NCI-H2227 (cell line): ENCODE measurements around the gene SLC27A5.
A peak's percentile ranks its signal among the peaks of the same experiment; 100 is the strongest.
"Not testable (repeated sequence)": the region's sequence is repeated elsewhere in the genome, so short reads cannot be mapped to it uniquely, and the experiment has no call there.

ENCODE experiments used
- DNase-seq: peaks from one replicate; lab custom pipeline; 2025; ENCODE audit not compliant: unreplicated experiment; lab: John Stamatoyannopoulos, UW

SLC27A5 gene

GRCh38 chr19:58529405-58529804 is 17.6 kb upstream of the SLC27A5 start:
- no peak for DNase-seq

GRCh38 chr19:58522709-58523108 is 10.9 kb upstream of the SLC27A5 start:
- no peak for DNase-seq

DNA sequence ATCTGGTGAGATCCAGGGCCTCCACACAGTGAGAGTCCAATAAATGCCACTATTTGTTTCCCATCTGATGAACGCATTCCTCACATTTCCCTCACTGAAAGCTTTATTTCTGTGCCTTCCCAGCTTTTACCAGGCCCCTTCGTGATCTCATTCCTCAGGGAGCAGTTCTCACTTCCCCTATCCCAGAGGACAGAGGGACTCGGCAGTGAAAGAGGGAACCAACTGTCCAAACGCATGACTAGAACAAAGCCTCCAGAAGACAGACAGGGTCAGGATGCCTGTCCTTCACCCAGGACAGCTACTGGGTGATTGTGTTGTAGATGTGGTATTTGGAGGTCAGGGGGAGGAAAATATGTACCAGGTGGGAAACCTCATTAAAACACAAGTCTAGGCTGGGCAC is 9.9 kb upstream of the SLC27A5 start:
- DNase-seq = no peak

DNA sequence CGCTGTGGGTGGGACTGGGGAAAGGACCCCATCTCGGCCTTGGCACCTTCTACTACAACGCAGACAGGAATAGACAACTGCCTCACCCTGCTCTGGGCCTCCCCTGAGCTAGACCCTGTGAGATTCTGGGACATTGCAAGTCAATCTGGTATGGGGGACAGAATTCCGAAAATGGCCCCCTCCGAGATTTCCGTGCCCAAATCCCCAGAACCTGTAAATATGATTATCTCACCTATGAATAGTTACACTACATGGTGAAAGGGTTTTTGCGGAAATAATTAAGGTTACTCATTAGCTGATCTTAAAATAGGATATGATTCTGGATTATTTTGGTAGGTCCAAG is 8.4 kb upstream of the SLC27A5 start:
- no peak for DNase-seq

DNA sequence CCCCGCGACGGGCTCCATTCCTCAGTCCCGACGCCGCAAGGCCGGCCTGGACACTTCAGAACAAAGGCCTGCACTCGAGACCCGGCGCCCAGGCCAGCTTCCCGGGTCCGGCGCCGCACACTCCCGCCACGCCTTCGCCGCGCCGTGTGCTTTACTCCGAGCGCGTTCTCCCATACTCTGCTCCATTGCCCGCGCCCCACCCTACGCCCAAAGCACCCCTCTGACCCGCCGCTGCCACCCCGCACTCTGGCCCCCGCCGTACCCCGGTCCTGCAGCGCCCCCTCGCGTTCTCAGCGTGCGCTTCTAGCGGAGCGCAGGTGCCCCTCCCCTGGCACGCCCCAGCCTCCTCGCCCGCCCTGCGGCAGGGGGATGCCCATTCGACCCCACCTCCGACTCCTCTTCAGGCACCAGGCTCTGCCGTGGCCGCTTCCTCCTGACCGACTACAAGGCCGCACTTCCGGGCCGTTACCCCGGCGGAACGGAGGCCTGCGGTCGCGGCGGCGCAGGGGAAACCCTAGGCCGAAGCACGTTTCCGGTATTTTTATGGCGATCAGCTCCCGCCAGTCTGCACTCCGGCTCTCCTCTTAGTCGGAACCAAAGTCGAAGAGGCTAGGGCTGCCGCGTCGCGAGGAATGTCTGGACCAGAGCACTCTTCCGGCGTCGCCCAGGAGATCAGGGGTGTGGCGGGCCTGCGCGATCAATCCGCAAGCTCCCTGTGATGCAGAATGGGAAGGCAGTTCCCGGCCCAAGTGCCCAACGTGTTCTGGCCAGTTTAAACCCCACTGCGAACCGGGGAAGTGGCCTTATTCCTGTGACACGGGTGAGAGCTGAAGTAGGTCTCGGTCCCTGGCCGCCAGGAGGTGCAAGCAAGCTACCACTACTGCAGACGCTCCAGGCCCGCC is 7.8 kb upstream of the SLC27A5 start, which contains the start of gene ZBTB45:
Gene ZBTB45, minus strand, starts transcription at position 456 of the 902 bp plus-strand sequence. CDS start 2,137 bp downstream, outside the sequence.
- DNase-seq = peak; percentile 100

GRCh38 chr19:58519087-58519354 is 7.2 kb upstream of the SLC27A5 start:
- DNase-seq = peak; percentile 92

DNA sequence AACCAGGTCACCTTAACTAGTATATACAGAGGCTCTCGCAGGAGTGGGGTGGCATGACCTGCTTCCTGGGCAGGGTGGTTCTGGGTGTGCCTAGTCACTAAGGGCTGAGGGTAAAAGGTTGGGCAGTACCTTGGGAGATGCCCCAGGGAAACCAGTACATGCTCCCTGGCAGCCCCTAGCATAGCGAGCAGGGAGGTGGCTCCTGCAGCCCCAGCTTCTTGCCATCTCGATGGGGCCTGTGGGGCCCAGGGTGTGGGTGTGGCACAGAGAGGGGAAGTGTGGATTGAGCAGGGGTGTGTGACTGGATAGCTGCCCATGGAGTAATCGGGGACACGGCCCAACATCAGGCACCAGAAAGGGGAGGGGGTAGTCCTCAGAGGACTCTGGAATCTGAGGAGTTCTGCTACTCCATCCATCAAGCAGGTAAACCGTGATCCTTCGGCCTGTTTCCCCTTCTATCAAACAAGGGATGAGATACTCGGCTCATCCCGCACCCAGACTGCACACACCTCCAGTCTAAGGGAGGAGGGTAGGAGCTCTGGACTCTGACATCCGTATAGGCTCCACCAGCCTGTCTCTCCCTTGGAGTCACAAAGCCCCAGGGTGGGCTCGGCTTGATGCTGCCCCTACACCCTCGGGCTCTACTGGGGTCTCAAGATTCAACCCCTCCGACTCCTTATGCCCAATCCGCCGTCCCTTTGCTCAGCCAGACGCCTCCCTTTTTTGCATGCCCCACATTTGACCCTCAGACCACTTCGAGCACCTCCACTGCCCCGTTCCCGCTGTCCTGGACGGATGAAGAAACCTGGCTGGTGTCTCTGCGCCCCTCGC is 6.7 kb upstream of the SLC27A5 start:
- no peak for DNase-seq

- DNase-seq = peak; percentile 50
These were observed 5.4 kb upstream of the SLC27A5 start for GRCh38 chr19:58516964-58517833.

GRCh38 chr19:58516246-58516836 is 4.5 kb upstream of the SLC27A5 start:
- no peak for DNase-seq

- no peak for DNase-seq
These were observed 3.5 kb upstream of the SLC27A5 start for GRCh38 chr19:58515259-58515658.

DNA sequence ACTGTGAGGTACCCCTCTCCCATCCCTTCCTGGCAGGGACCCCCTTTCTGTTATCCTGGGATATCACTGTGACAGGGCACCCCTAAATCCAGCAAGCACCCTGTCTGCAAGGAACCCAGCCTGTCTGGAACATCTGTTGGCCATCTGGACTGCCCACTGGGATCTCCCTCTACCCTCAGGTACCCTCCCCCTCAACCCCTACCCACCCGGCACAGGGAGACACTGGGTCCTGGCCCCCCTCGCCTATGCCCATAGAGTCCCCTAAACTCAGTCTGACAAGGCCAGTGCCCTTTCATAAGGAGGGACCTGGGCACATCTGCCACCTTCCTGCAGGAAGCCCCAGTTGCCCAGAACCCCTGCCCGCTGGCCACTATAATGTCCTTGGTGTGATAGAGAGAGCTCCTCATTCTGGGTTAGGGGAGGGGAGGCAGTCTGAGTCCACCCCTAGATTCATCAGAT is 2.8 kb upstream of the SLC27A5 start:
- no peak for DNase-seq

DNA sequence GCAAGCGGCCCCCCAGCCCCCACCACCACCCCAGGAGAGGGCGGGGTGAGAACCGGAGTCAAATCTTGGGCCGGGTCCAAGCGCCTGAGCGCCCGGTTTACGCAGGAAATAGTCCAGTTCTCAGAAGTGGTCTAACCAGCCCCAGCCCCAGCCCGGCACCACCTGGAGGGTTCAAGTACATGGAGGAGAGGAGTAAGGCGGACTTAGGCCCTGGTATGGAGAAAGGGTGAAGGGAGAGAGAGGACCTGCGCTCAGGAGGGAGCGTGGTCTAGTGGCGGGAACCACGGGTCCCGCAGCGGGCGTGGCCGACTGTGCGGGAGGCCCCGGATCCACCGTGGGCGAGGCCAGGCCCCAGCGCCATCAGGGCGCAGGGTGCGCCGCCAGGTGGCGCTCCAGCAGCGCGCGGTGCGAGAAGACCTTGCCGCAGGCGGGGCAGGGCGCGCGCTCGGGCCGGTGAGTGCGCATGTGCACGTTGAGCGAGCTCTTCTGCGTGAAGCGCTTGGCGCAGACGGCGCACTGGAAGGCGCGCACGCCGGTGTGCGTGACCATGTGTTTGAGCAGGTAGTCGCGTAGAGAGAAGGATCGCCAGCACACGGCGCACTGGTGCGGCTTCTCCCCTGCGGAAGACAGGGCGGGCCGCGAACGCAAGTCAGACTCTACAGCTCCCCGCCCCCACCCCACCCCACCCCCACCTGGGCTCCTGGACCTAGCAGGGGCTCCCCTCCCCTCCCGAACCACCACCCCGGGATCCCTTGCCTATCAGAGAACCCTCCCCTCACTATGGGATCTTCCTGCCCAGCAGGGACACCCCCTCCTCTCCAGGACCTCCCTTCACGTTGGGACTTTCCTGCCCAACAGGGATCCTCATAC is 2.1 kb upstream of the SLC27A5 start:
- DNase-seq = peak; percentile 100

- DNase-seq = no peak
These were observed 1.5 kb upstream of the SLC27A5 start for GRCh38 chr19:58513213-58513693.

DNA sequence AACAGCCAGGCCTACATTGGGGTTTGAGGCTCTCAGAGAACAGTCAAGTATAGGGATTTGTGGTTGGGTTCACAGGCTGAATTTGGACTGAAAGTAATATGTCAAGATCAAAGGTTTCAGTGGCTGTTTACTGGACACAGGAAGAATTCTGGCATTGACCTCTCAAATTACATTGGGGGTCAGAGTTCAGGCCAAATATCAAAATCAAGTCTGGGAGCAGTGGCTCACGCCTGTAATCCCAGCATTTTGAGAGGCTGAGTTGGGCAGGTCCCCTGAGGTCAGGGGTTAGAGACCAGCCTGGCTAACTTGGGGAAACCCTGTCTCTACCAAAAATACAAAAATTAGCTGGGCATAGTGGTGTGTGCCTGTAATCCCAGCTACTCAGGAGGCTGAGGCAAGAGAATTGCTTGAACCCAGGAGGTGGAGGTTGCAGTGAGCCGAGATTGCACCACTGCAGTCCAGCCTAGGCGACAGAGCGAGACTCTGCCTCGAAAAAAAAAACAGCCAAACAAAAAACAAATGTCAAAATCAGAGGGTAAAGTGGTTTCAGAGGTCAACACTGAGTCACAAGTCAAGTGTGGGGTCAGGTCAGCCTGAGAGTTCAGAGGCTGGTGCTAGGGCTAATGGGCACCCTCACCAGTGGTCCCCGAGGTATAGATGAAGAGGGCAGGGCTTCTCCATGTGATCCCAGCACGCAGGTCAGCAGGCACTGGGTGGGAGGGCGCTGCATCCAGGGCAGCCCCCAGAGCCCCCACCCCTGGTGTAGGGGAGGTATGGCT is 1.5 kb downstream of the SLC27A5 start:
- DNase-seq = no peak

DNA sequence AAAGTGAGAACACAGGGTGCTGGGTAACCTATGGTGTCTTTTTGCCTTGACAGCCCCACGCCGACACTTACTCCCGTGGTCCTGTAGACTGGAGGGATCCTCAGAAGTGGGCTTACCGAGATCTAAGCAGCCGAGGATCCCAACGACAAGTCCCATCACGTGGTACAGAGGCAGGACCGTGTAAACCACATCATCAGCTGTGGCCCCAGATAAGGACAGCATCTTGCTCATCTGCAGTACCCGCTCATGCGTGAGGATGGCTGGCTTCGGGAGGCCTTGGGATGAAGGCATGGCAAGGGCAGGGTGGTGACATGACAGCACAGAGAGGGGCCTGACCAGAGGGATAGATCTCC is 2.1 kb downstream of the SLC27A5 start:
- no peak for DNase-seq

GRCh38 chr19:58507602-58508223 is 4.1 kb downstream of the SLC27A5 start:
- not testable (repeated sequence) for DNase-seq

GRCh38 chr19:58500242-58500641 is 11.6 kb downstream of the SLC27A5 start:
- DNase-seq = no peak
